OCI-LY3 (cell line): ENCODE results near the gene EEF1G.

Source experiments
- H2AFZ ChIP-seq: fragments of 200-600, 300-600 bp; shearing (Covaris generic); 2 replicates; pipeline ENCODE4 v1.6.0; 2014; ENCODE audit warnings: antibody characterized with exemption, low read depth, low read length
- H3K27ac ChIP-seq: fragments of 200-600, 300-600 bp; sonication (generic); 2 replicates; pipeline ENCODE4 v1.5.1; 2014; ENCODE audit warnings: mild to moderate bottlenecking, low read length, moderate library complexity, mixed read lengths
- H3K27me3 ChIP-seq: fragments of 200-600, 300-600 bp; sonication (generic); 2 replicates; pipeline ENCODE4 v1.6.1; 2014; ENCODE audit warnings: low read depth, low read length, mixed read lengths
- H3K36me3 ChIP-seq: fragments of 200-600, 300-600 bp; sonication (generic); replicated peaks from 2 replicates; pipeline ENCODE3; 2014; ENCODE audit warnings: low read depth, low read length, mixed read lengths
- H3K4me1 ChIP-seq: fragments of 300-600, 200-600 bp; sonication (generic); 2 replicates; pipeline ENCODE4 v1.6.1; 2014; ENCODE audit warnings: low read length, mixed read lengths
- H3K4me2 ChIP-seq: fragments of 200-600, 300-600 bp; sonication (generic); 2 replicates; pipeline ENCODE4 v1.6.1; 2014; ENCODE audit warnings: low read length, mixed read lengths
- H3K4me3 ChIP-seq: fragments of 300-600, 200-600 bp; sonication (generic); 2 replicates; pipeline ENCODE4 v1.5.1; 2014; ENCODE audit warnings: antibody characterized with exemption, mild to moderate bottlenecking, low read length, moderate library complexity
- H3K79me2 ChIP-seq: fragments of 300-600, 200-600 bp; shearing (Covaris generic); 2 replicates; pipeline ENCODE4 v1.6.1; 2014; ENCODE audit warnings: mild to moderate bottlenecking, low read length, mixed read lengths
- H3K9ac ChIP-seq: fragments of 300-600, 200-600 bp; shearing (Covaris generic); 2 replicates; pipeline ENCODE4 v1.6.0; 2014; ENCODE audit warnings: mild to moderate bottlenecking, low read length, moderate library complexity
- H3K9me3 ChIP-seq: fragments of 200-600, 300-600 bp; shearing (Covaris generic); 2 replicates; pipeline ENCODE4 v1.6.1; 2014; ENCODE audit warnings: low read length, mixed read lengths; ENCODE audit not compliant: insufficient read depth
- H4K20me1 ChIP-seq: fragments of 200-600, 300-600 bp; sonication (generic); 2 replicates; pipeline ENCODE4 v1.6.1; 2016; ENCODE audit warnings: low read length, mixed read lengths; ENCODE audit not compliant: insufficient read depth
- EZH2phosphoT487 ChIP-seq: fragments of 200-600 bp; shearing (Covaris generic); IDR thresholded peaks from 2 replicates; pipeline ENCODE4 v1.6.1; 2018; ENCODE audit warnings: antibody characterized with exemption, mixed run types, low read depth
- TF ChIP-seq, protein P1 (sequence below): fragments of 200-600, 300-600 bp; sonication (generic); IDR thresholded peaks from 2 replicates; pipeline ENCODE4 v1.5.1; 2014; ENCODE audit warnings: antibody characterized with exemption, low read length, low read depth

The EEF1G gene, protein sequence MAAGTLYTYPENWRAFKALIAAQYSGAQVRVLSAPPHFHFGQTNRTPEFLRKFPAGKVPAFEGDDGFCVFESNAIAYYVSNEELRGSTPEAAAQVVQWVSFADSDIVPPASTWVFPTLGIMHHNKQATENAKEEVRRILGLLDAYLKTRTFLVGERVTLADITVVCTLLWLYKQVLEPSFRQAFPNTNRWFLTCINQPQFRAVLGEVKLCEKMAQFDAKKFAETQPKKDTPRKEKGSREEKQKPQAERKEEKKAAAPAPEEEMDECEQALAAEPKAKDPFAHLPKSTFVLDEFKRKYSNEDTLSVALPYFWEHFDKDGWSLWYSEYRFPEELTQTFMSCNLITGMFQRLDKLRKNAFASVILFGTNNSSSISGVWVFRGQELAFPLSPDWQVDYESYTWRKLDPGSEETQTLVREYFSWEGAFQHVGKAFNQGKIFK

DNA sequence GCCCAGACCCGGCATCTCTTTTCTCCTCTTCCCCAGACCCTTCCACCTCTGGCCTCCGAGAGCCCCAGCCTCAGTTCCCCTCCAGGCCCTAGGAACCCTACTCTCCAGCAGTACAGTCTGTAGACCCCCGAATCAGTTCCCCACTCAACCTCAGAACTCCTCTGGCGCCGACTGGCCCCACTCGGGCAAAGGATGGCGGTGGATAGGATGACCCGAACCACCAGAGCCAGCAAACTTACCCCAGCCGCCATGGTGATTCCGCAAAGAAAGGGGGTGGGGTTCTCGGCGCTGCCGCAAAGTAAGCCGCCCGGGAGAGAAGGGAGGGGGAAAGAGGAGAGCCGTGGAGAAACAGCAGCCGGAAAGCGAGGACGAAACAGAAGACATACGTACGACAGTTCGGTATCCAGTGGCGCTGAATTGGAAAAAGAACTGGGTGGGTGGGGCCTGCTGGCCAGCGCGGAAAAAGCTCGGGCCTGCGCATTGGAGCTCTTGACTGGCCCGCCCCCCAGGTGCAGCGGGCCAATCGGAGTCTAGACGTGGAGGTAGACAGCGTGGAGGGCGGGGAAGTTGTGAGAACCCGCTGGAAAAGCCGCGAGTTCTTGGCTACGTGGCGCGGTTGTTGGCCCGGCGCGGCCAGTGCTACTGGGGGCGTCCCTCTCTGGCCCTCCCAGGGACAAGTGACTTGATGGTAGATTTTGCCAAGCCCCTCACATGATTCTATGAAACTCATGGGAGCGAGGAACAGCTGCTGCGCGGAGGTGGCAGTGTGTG, at the start of gene EEF1G:
TSS of gene EEF1G (minus strand) at position 300 of the 771 bp plus-strand sequence. CDS start at position 251, 49 bp downstream.
- Histone ChIP-seq H3K9me3 (no peaks in the 10 kb centered on the region), H3K4me2 (peak within 1 kb of the TSS; percentile 87), H3K27ac (peak within 1 kb of the TSS; percentile 63), H3K4me3 (peak within 1 kb of the TSS; percentile 93), H4K20me1 (peaks cover 7% of the 10 kb centered on the region; the same call in 1 of the 2 replicates), H3K36me3 (peaks cover 65% of the 10 kb centered on the region), H2AFZ (peak within 1 kb of the TSS; percentile 69), H3K9ac (peak within 1 kb of the TSS; percentile 95), H3K27me3 (no peaks in the 10 kb centered on the region), H3K79me2 (peaks cover 54% of the 10 kb centered on the region), H3K4me1 (peaks cover 42% of the 10 kb centered on the region)
- TF ChIP-seq EZH2phosphoT487, result no peak
- TF ChIP-seq, protein P1, sequence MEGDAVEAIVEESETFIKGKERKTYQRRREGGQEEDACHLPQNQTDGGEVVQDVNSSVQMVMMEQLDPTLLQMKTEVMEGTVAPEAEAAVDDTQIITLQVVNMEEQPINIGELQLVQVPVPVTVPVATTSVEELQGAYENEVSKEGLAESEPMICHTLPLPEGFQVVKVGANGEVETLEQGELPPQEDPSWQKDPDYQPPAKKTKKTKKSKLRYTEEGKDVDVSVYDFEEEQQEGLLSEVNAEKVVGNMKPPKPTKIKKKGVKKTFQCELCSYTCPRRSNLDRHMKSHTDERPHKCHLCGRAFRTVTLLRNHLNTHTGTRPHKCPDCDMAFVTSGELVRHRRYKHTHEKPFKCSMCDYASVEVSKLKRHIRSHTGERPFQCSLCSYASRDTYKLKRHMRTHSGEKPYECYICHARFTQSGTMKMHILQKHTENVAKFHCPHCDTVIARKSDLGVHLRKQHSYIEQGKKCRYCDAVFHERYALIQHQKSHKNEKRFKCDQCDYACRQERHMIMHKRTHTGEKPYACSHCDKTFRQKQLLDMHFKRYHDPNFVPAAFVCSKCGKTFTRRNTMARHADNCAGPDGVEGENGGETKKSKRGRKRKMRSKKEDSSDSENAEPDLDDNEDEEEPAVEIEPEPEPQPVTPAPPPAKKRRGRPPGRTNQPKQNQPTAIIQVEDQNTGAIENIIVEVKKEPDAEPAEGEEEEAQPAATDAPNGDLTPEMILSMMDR, result no peak

DNA sequence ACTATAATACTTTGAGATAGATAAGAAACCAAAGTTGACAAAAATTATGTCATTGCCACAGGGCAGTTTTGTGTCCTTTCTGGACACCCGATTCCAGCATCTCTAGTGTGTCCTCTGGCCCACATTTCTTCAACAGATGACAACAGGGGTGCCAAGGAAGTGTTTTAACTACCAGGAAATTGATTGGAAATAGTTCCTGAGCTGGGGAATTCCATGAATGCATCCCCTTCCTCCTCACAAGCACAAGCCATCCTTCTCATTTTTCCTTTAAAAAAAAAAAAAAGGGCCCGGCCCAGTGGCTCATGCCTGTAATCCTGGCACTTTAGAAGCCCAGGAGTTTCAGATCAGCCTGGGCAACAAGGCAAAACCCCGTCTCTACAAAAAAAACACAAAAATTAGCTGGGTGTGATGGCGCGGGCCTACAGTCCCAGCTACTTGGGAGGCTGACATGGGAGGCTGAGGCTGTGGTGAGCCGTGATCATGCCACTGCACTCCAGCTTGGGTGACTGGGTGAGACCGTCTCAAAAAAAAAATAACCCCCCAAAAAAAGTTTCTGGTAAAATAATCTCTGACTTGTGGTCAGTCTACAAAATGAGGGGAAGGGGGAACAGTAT, 48.9 kb upstream of the EEF1G start:
- Histone ChIP-seq H3K9me3 (no peaks in the 10 kb centered on the region), H3K4me1 (peaks cover 14% of the 10 kb centered on the region), H3K79me2 (peaks cover 19% of the 10 kb centered on the region), H3K27ac (peak overlapping the region; percentile 77), H3K9ac (peak overlapping the region; percentile 40; the same call in 1 of the 2 replicates), H3K4me3 (peak overlapping the region; percentile 83), H3K4me2 (peak overlapping the region; percentile 100), H3K36me3 (peaks cover 35% of the 10 kb centered on the region), H4K20me1 (no peaks in the 10 kb centered on the region), H3K27me3 (no peaks in the 10 kb centered on the region), H2AFZ (peak overlapping the region; percentile 19; the same call in 1 of the 2 replicates)
- TF ChIP-seq, protein P1, result no peak
- TF ChIP-seq EZH2phosphoT487, result no peak

DNA sequence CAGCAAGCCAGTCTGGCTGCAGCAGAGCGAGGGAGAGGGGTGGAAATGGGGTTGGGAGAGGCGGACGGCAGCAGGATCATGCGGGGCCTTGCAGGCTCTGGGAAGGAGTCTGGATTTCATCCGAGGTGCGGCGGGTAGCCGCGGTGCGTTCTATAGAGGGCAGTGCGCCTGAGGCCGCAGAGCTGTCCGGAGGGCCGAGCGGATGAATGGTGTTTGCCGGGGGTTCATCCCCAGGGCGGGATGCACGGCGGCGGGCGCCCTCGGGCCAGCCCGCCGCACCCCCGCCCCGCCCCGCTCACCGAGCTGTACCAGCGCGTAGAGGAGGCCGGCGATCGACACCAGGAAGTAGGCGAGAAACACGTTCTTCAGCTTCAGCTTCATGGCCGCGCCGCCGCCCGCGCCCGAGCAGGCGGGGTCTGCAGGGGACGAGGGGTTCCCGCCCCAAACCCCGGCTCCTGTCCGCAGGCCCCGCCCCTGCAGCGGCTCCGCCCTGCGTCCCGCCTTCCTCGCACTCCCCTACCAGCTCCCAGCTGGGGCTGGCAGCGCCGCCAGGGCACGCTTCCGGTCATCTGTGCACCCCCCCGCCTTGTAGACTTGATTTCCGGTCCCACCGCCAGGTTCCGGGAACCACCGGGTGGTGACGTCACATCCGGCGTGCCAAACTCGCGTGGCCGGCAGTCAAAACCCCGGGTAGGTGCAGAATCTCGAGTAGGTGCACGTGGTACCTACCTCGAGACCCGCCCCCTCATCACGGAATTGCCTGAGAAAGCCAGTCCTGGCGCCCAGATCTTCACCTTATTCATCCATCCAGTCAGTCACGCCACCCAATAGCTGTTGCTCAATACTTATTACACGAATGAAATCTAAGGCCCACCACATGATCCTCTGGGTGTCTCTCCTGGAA, 48.1 kb upstream of the EEF1G start, which contains the start of gene B3GAT3:
TSS of gene B3GAT3 (minus strand) at position 420 of the 904 bp plus-strand sequence. CDS start at position 381, 39 bp downstream.
- H3K27ac ChIP-seq, result peak within 1 kb of the TSS; percentile 77
- H3K4me2 ChIP-seq, result peak within 1 kb of the TSS; percentile 100
- TF ChIP-seq, protein P1, result no peak
- TF ChIP-seq EZH2phosphoT487, result no peak
- peak within 1 kb of the TSS; percentile 19; the same call in 1 of the 2 replicates for H2AFZ ChIP-seq
- H3K27me3 ChIP-seq, result no peaks in the 10 kb centered on the region
- peaks cover 31% of the 10 kb centered on the region for H3K36me3 ChIP-seq
- peaks cover 14% of the 10 kb centered on the region for H3K4me1 ChIP-seq
- no peaks in the 10 kb centered on the region for H4K20me1 ChIP-seq
- no peaks in the 10 kb centered on the region for H3K9me3 ChIP-seq
- peaks cover 19% of the 10 kb centered on the region for H3K79me2 ChIP-seq
- H3K9ac ChIP-seq, result peak within 1 kb of the TSS; percentile 87
- peak within 1 kb of the TSS; percentile 83 for H3K4me3 ChIP-seq
